Lung (tissue), 12 donors: Measurements from ENCODE around the gene HOXA4. TPM values are rescaled to one million over a fixed set of nuclear protein-coding genes. Genes with fewer than 3 reads are reported as not detected.

Experiments used
- ATAC-seq: fragments of 200-7000 bp; cut with Tn5 transposase; one replicate; pipeline ENCODE4 v1.9.1; 2020; ENCODE audit warnings: moderate number of reproducible peaks; ENCODE audit not compliant: insufficient read depth, low FRiP score
- DNase-seq, 3 donors: peaks; one replicate each; pipeline ENCODE4 v3.0.0-alpha.2; 2013 to 2017
- H3K27ac ChIP-seq, 2 donors: one replicate each; pipeline ENCODE4 v1.5.1; 2013; ENCODE audit warnings: mild to moderate bottlenecking in 2 of 2, moderate library complexity in 2 of 2, control low read depth in 1 of 2, inconsistent platforms in 1 of 2, low read depth in 1 of 2, low read length in 1 of 2
- H3K27me3 ChIP-seq, 3 donors: one replicate each; pipeline ENCODE4 v1.5.1; 2013; ENCODE audit warnings: low read length in 2 of 3; ENCODE audit not compliant: control insufficient read depth in 3 of 3, insufficient read depth in 3 of 3
- H3K36me3 ChIP-seq, 4 donors: one replicate each; pipeline ENCODE4 v1.5.1; 2013; ENCODE audit warnings: low read length in 4 of 4, mild to moderate bottlenecking in 1 of 4, moderate library complexity in 1 of 4; ENCODE audit not compliant: control insufficient read depth in 4 of 4, insufficient read depth in 4 of 4
- H3K4me1 ChIP-seq, 5 donors: one replicate each; pipeline ENCODE4 v1.5.1; 2013; ENCODE audit warnings: low read length in 5 of 5, mild to moderate bottlenecking in 2 of 5, moderate library complexity in 1 of 5; ENCODE audit not compliant: control insufficient read depth in 5 of 5, insufficient read depth in 5 of 5
- H3K4me3 ChIP-seq: one replicate; pipeline ENCODE4 v1.5.1; 2013; ENCODE audit warnings: mild to moderate bottlenecking, control low read depth, moderate library complexity
- H3K9ac ChIP-seq, 2 donors: one replicate each; pipeline ENCODE4 v1.5.1; 2013; ENCODE audit warnings: low read length in 2 of 2, control low read depth in 1 of 2; ENCODE audit not compliant: insufficient read depth in 1 of 2
- H3K9me3 ChIP-seq, 4 donors: one replicate each; pipeline ENCODE4 v1.5.1; 2013; ENCODE audit warnings: low read length in 3 of 4, mild to moderate bottlenecking in 1 of 4, moderate library complexity in 1 of 4; ENCODE audit not compliant: control insufficient read depth in 4 of 4, insufficient read depth in 3 of 4
- WGBS, 2 donors: extraction: QIAGEN DNeasy Blood & Tissue Kit; methylation state at CpG; one replicate each; pipeline ENCODE4 v1.1.7; 2013; 5-methylcytosine and 5-hydroxymethylcytosine counted together
- polyA plus RNA-seq, 2 donors: library from polyadenylated mRNA; stranded (reverse); fragments of 200-250 nt; gene quantifications; one replicate each; pipeline ENCODE4 v1.2.1, GENCODE V29; 2013
- total RNA-seq, 2 donors: library from RNA; depleted of rRNA in 1 of 2; stranded (reverse); fragments of >200 nt in 1 of 2; gene quantifications; one replicate each; pipeline ENCODE4 v1.2.1, GENCODE V29; 2014 to 2021
- TF ChIP-seq, protein P1 (sequence below): IDR thresholded peaks from 2 replicates; pipeline ENCODE4 v1.5.1; 2012; ENCODE audit warnings: mild to moderate bottlenecking; ENCODE audit errors: control extremely low read depth, extremely low read depth
- donor health status: control.
- donor health status: control.
- donor health status: Bipolar disorder and iron deficiency.
- donor health status: healthy.
- donor health status: DM: yes; HTN: yes; CAD: no.

The HOXA4 gene
- total and polyA plus RNA-seq, 4 donors: 2.7 to 6.0 (median 4.1) TPM

DNA sequence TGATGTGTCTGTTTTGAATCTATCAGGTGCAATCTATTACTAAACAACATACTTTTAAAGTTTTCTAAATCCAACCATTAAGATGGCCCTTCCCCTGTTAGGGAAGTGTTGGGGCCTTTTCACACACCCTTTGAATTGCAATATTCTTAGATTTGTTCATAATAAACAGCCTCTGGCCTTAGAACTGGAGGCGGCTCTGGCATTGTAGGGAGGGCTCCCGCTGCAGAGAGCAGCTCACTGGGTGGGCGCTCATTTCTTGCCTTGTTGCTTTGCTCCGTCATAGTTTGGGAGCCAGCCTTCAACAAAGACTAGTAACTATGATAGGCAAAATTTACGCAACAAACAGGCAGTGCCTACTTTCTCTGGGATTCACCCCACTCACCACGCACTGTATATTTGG is 47.8 kb upstream of the HOXA4 start:
- TF ChIP-seq, protein P1, sequence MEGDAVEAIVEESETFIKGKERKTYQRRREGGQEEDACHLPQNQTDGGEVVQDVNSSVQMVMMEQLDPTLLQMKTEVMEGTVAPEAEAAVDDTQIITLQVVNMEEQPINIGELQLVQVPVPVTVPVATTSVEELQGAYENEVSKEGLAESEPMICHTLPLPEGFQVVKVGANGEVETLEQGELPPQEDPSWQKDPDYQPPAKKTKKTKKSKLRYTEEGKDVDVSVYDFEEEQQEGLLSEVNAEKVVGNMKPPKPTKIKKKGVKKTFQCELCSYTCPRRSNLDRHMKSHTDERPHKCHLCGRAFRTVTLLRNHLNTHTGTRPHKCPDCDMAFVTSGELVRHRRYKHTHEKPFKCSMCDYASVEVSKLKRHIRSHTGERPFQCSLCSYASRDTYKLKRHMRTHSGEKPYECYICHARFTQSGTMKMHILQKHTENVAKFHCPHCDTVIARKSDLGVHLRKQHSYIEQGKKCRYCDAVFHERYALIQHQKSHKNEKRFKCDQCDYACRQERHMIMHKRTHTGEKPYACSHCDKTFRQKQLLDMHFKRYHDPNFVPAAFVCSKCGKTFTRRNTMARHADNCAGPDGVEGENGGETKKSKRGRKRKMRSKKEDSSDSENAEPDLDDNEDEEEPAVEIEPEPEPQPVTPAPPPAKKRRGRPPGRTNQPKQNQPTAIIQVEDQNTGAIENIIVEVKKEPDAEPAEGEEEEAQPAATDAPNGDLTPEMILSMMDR: no peak
- Histone ChIP-seq H3K27me3 (peaks cover 23 to 92% (median 77%) of the 10 kb centered on the region in 3 donors), H3K9ac (no peak overlapping the region), H3K4me3 (no peak overlapping the region), H3K36me3 (no peaks in the 10 kb centered on the region), H3K27ac (no peak overlapping the region), H3K4me1 (peaks cover 0 to 17% (median 8%) of the 10 kb centered on the region in 5 donors), H3K9me3 (peaks cover 0 to 9% (median 0%) of the 10 kb centered on the region in 4 donors)
- DNase-seq (peak in 1 of 3 donors; percentile 13), ATAC-seq (no peak)
- 85 to 87% methylated on average over 6 of the region's 6 CpGs for WGBS, 2 donors

GRCh38 chr7:27177795-27178320 is 47.3 kb upstream of the HOXA4 start:
- H3K4me1 ChIP-seq: peaks cover 0 to 21% (median 8%) of the 10 kb centered on the region in 5 donors
- peaks cover 23 to 91% (median 75%) of the 10 kb centered on the region in 3 donors for H3K27me3 ChIP-seq
- ATAC-seq (no peak), DNase-seq (no peak)
- no peak overlapping the region for H3K9ac ChIP-seq
- WGBS, 2 donors: 88% methylated on average over 5 of the region's 5 CpGs
- H3K27ac ChIP-seq: no peak overlapping the region
- TF ChIP-seq, protein P1: no peak
- H3K36me3 ChIP-seq: no peaks in the 10 kb centered on the region
- no peak overlapping the region for H3K4me3 ChIP-seq
- peaks cover 0 to 13% (median 0%) of the 10 kb centered on the region in 4 donors for H3K9me3 ChIP-seq

- Histone ChIP-seq H3K36me3 (no peaks in the 10 kb centered on the region), H3K4me3 (no peak overlapping the region), H3K9ac (no peak overlapping the region), H3K27me3 (peaks cover 23 to 91% (median 75%) of the 10 kb centered on the region in 3 donors), H3K27ac (no peak overlapping the region), H3K4me1 (peaks cover 0 to 23% (median 8%) of the 10 kb centered on the region in 5 donors), H3K9me3 (peaks cover 0 to 13% (median 0%) of the 10 kb centered on the region in 4 donors)
- 86 to 91% methylated on average over 22 of the region's 22 CpGs for whole genome bisulfite sequencing, 2 donors
- TF ChIP-seq, protein P1: no peak
- ATAC-seq (no peak), DNase-seq (peak in 1 of 3 donors; percentile 9)
Observed at GRCh38 chr7:27176962-27177794, 46.6 kb upstream of the HOXA4 start.
